H1 (cell line): ENCODE data around the gene LPO.

ENCODE experiments used
- ASH2L ChIP-seq: fragments of 200-600, 300-600 bp; sonication (generic); IDR thresholded peaks from one replicate; pipeline ENCODE4 v1.7.1; 2017; ENCODE audit warnings: low read length
- ATF2 ChIP-seq: IDR thresholded peaks from 2 replicates; pipeline ENCODE4 v1.6.1; 2012; ENCODE audit warnings: low read length, inconsistent platforms
- CHD2 ChIP-seq: IDR thresholded peaks from 2 replicates; pipeline ENCODE4 v1.6.1; 2012; ENCODE audit warnings: low read length, improper control_type of control experiment
- CTCF ChIP-seq, 3 experiments: IDR thresholded peaks; 1 replicate in 2 of 3; 2 replicates in 1 of 3; pipeline versions ENCODE4 v1.5.1 to v1.6.1; 2011; ENCODE audit warnings: low read length in 3 of 3, mild to moderate bottlenecking in 3 of 3, inconsistent platforms in 2 of 3, low read depth in 1 of 3, moderate library complexity in 1 of 3; ENCODE audit not compliant: insufficient read depth in 1 of 3; ENCODE audit errors: control extremely low read depth in 1 of 3
- EP300 ChIP-seq, 2 experiments: IDR thresholded peaks; 1 replicate in 1 of 2; 2 replicates in 1 of 2; pipeline ENCODE4 v1.6.1; 2011 to 2012; ENCODE audit warnings: low read depth in 2 of 2, low read length in 2 of 2, mild to moderate bottlenecking in 2 of 2, borderline replicate concordance in 1 of 2, inconsistent platforms in 1 of 2, moderate library complexity in 1 of 2
- EZH2 ChIP-seq: fragments of 200-600 bp; sonication (generic); IDR thresholded peaks from 2 replicates; pipeline ENCODE4 v1.7.1; 2012; ENCODE audit warnings: low read depth, mild to moderate bottlenecking, moderate library complexity, low read length, inconsistent platforms; ENCODE audit not compliant: severe bottlenecking
- FOSL1 ChIP-seq: IDR thresholded peaks from 2 replicates; pipeline ENCODE4 v1.6.1; 2011; ENCODE audit warnings: mild to moderate bottlenecking, low read depth, low read length, moderate library complexity; ENCODE audit not compliant: insufficient read depth
- POLR2A ChIP-seq, 2 experiments: IDR thresholded peaks; 1 replicate in 1 of 2; 2 replicates in 1 of 2; pipeline ENCODE4 v1.6.1; 2011; ENCODE audit warnings: low read depth in 2 of 2, low read length in 2 of 2, mild to moderate bottlenecking in 2 of 2; ENCODE audit errors: control extremely low read depth in 1 of 2
- POLR2AphosphoS5 ChIP-seq: IDR thresholded peaks from 2 replicates; pipeline ENCODE4 v1.6.1; 2011; ENCODE audit warnings: low read depth, low read length
- SAP30 ChIP-seq: fragments of 300-600 bp; sonication (generic); IDR thresholded peaks from 2 replicates; pipeline ENCODE4 v1.7.1; 2012; ENCODE audit warnings: low read length, moderate library complexity, mild to moderate bottlenecking, inconsistent platforms; ENCODE audit not compliant: insufficient read depth, insufficient replicate concordance
- SIRT6 ChIP-seq: IDR thresholded peaks from one replicate; pipeline ENCODE4 v1.7.1; 2012; ENCODE audit warnings: low read length, inconsistent platforms
- TBP ChIP-seq: IDR thresholded peaks from 2 replicates; pipeline ENCODE4 v1.6.1; 2011; ENCODE audit warnings: low read depth, low read length, improper control_type of control experiment
- TCF12 ChIP-seq: IDR thresholded peaks from 2 replicates; pipeline ENCODE4 v1.6.1; 2011; ENCODE audit warnings: low read depth, mild to moderate bottlenecking, low read length
- YY1 ChIP-seq: IDR thresholded peaks from 2 replicates; pipeline ENCODE4 v1.6.1; 2011; ENCODE audit warnings: low read depth, mild to moderate bottlenecking, low read length

GRCh38 chr17:58314706-58315015 is 76.3 kb downstream of the LPO start:
- TF ChIP-seq ASH2L (no peak), ATF2 (no peak), POLR2AphosphoS5 (no peak), EP300 (IDR thresholded peaks at IDR 0.05; ENCODE audit: borderline replicate concordance in 1 of 2, low read depth in 2 of 2, low read length in 2 of 2) (no peak), CHD2 (no peak), POLR2A (IDR thresholded peaks at IDR 0.05; ENCODE audit: control extremely low read depth in 1 of 2, low read depth in 2 of 2, low read length in 2 of 2) (no peak), CTCF (IDR thresholded peaks at IDR 0.05; ENCODE audit: control extremely low read depth in 1 of 3, insufficient read depth in 1 of 3, low read depth in 1 of 3, low read length in 3 of 3) (no peak), SAP30 (no peak), EZH2 (no peak), SIRT6 (no peak), TBP (no peak), FOSL1 (no peak), YY1 (no peak), TCF12 (no peak)
